Neural crest cell (in vitro differentiated cells): ENCODE measurements around the gene LGALS14. TPM values are rescaled to one million over a fixed set of nuclear protein-coding genes. Genes with fewer than 3 reads are reported as not detected.

Experiments used
- DNase-seq: peaks from one replicate; pipeline ENCODE4 v3.0.0; 2021; ENCODE audit warnings: low read depth, mixed read lengths, low spot score
- H3K27ac Mint-ChIP-seq: one replicate; pipeline ENCODE4 v1.8.0; 2021; ENCODE audit warnings: mild to moderate bottlenecking, mixed read lengths; ENCODE audit not compliant: unreplicated experiment
- H3K27me3 Mint-ChIP-seq: 2 replicates; pipeline ENCODE4 v1.8.0; 2021; ENCODE audit warnings: low read depth, mild to moderate bottlenecking, mixed read lengths
- H3K36me3 Mint-ChIP-seq: 2 replicates; pipeline ENCODE4 v1.8.0; 2021; ENCODE audit warnings: low read depth, mild to moderate bottlenecking, mixed read lengths
- H3K4me1 Mint-ChIP-seq: 2 replicates; pipeline ENCODE4 v1.8.0; 2021; ENCODE audit warnings: mixed read lengths
- H3K4me3 Mint-ChIP-seq: one replicate; pipeline ENCODE4 v1.8.0; 2021; ENCODE audit warnings: mild to moderate bottlenecking, mixed read lengths
- H3K9me3 Mint-ChIP-seq: 2 replicates; pipeline ENCODE4 v1.8.0; 2021; ENCODE audit warnings: mixed read lengths
- CTCF ChIP-seq: fragments of 200-600 bp; sonication (generic); conservative IDR thresholded peaks from 2 replicates; pipeline ENCODE4 v1.5.0; 2021; ENCODE audit warnings: antibody characterized with exemption, mild to moderate bottlenecking
- total RNA-seq: library from RNA; stranded (reverse); gene quantifications from 2 replicates; pipeline ENCODE4 v1.2.1, GENCODE V29; 2021

The LGALS14 gene
- total RNA-seq, 1 donor from 2014 or later, result not detected

GRCh38 chr19:39738814-39739213 lies 34.5 kb downstream of the LGALS14 start:
- no peaks in the 10 kb centered on the region for H3K36me3 Mint-ChIP-seq
- H3K4me1 Mint-ChIP-seq, result peaks cover 7% of the 10 kb centered on the region
- no peaks in the 10 kb centered on the region for H3K9me3 Mint-ChIP-seq
- H3K4me3 Mint-ChIP-seq, result no peak overlapping the region
- DNase-seq, result no peak
- peaks cover 72% of the 10 kb centered on the region for H3K27me3 Mint-ChIP-seq
- H3K27ac Mint-ChIP-seq, result no peak overlapping the region
- no peak for TF ChIP-seq CTCF

- no peaks in the 10 kb centered on the region for H3K36me3 Mint-ChIP-seq
- TF ChIP-seq CTCF, result no peak
- H3K27ac Mint-ChIP-seq, result no peak overlapping the region
- no peak overlapping the region for H3K4me3 Mint-ChIP-seq
- H3K9me3 Mint-ChIP-seq, result no peaks in the 10 kb centered on the region
- H3K27me3 Mint-ChIP-seq, result peaks cover 77% of the 10 kb centered on the region
- H3K4me1 Mint-ChIP-seq, result peaks cover 7% of the 10 kb centered on the region
- no peak for DNase-seq
These were observed 36.1 kb downstream of the LGALS14 start for GRCh38 chr19:39740395-39740794.

GRCh38 chr19:39745643-39746042 lies 41.4 kb downstream of the LGALS14 start:
- Mint-ChIP-seq H3K4me3 (no peak overlapping the region), H3K27ac (no peak overlapping the region), H3K27me3 (peaks cover 83% of the 10 kb centered on the region), H3K36me3 (no peaks in the 10 kb centered on the region), H3K9me3 (no peaks in the 10 kb centered on the region), H3K4me1 (no peaks in the 10 kb centered on the region)
- no peak for TF ChIP-seq CTCF
- DNase-seq, result no peak

GRCh38 chr19:39746836-39747529 lies 42.7 kb downstream of the LGALS14 start:
- H3K36me3 Mint-ChIP-seq, result no peaks in the 10 kb centered on the region
- peaks cover 84% of the 10 kb centered on the region for H3K27me3 Mint-ChIP-seq
- H3K4me3 Mint-ChIP-seq, result no peak overlapping the region
- no peaks in the 10 kb centered on the region for H3K4me1 Mint-ChIP-seq
- no peak overlapping the region for H3K27ac Mint-ChIP-seq
- TF ChIP-seq CTCF, result no peak
- no peaks in the 10 kb centered on the region for H3K9me3 Mint-ChIP-seq
- no peak for DNase-seq

- no peaks in the 10 kb centered on the region for H3K36me3 Mint-ChIP-seq
- no peak overlapping the region for H3K4me3 Mint-ChIP-seq
- no peaks in the 10 kb centered on the region for H3K4me1 Mint-ChIP-seq
- TF ChIP-seq CTCF, result no peak
- H3K27me3 Mint-ChIP-seq, result peaks cover 71% of the 10 kb centered on the region
- no peak overlapping the region for H3K27ac Mint-ChIP-seq
- DNase-seq, result no peak
- H3K9me3 Mint-ChIP-seq, result no peaks in the 10 kb centered on the region
These were observed 45.7 kb downstream of the LGALS14 start for GRCh38 chr19:39749981-39750380.
